HG03457 (cell line): ENCODE results near the gene CDH13.

Experiments used
- ATAC-seq: cut with Tn5 transposase; IDR thresholded peaks from one replicate; pipeline ENCODE4 v1.9.1; 2021; ENCODE audit warnings: moderate number of reproducible peaks; ENCODE audit not compliant: unreplicated experiment

Gene CDH13

DNA sequence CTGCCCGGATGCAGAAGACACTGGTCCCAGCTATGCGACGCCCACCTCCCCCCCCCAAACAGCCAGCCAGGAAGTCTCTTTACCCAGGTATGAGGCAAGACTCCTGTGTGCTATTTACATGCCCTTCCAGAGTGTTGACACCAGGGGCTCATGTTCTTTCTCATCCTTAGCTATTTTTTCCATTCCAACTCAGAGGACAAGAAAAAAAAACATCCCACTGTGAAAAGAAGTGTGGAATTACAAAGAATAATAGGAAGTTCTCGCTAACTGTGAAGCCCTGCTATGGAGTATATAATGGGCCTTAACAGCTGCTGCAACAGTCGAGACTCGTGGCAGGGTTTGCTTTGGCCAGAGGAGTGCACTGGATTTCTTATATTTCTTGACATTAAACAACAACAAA lies 584.9 kb downstream of the CDH13 start:
- ATAC-seq = no peak

DNA sequence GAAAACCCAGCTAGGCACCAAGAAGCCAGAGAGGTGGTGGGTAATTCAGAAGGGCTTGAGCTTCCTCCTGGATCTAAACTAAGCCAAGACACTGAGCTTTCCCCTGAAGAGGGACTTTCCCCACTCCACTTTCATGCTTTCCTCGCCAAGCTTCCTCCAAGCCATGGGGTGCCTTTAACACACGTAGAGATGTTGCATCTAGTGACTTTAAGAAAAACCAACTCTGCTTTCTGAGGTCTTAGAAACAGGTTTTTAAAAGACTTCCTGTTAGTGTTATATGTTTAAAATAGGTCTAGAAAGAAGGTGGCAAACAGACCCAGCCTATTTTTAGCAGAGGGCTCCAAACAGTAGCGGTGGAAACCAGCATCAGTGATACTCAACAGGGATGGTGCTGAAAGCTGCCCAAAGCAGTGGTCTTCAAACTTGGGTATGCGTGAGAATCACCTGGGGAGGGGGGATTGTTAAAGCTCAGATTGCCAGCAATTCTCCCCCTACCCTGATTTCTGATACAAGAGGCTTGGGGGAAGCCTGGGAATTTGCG lies 585.6 kb downstream of the CDH13 start:
- ATAC-seq = no peak

DNA sequence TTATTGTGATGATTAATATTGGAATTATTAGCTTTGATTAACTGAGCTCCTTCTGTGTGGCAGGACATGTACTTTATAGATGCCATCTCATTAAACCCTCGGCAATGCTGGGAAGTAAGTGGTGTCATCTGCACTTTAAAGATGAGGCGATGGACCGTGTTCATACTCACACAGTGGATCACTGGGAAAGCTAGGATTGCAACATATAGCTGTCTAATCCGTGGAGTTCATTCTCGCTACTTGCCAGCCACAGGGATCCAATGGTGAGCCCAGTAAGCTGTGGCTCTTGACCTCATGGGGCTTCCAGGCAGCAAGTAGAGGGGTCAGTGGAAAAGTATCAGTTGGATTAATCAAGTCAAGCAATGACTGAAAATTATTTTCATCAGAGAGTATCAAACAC lies 587.9 kb downstream of the CDH13 start:
- ATAC-seq = no peak

DNA sequence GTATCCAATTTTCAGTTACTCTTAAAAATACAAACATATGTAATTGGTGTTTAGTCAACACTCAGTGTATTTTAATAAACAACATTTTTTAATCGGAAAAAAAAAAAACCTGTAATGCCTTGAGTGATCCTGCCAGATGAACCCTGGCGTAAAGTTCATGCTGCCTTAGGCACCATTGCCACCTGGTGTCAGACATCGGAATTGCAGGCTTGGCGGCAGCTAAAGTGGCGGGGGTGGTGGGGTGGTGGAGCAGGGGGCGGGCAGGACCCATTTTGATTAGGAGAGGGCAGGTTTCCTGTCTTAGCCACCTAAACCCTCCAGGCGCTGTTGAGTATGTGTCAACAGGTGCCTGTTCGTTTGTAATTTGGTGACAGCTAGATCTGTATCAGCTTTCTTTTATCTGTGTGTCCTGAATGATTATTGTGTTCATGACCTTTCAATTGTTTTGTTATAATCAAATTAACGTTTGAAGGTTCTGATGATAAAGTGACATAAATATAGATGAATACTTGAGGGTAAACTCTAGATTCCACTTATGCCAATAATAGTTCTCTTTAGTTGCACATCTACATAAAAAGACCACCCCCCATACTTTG lies 588.7 kb downstream of the CDH13 start:
- ATAC-seq = no peak

- ATAC-seq = no peak
Measured at GRCh38 chr16:83219285-83219684, 592.5 kb downstream of the CDH13 start.

DNA sequence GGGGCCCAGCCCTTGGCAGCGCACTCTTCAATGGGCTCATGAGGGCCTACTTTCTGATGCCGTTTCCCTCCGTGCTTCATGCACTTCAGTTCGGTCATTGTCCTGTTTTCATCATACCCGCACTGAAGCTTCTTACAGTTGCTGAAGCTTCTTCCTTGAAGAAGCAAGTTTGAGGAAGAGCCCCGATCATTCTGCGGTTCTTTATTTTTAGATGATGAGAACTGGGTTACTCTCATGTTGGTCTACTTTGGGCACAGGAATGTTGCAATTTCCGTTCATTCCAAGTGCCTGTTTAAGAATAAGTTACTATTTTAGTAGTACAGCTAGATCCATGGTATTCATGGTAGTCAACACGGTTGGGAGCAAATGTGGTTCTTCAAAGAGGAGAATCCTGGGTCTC lies 593.3 kb downstream of the CDH13 start:
- no peak for ATAC-seq

DNA sequence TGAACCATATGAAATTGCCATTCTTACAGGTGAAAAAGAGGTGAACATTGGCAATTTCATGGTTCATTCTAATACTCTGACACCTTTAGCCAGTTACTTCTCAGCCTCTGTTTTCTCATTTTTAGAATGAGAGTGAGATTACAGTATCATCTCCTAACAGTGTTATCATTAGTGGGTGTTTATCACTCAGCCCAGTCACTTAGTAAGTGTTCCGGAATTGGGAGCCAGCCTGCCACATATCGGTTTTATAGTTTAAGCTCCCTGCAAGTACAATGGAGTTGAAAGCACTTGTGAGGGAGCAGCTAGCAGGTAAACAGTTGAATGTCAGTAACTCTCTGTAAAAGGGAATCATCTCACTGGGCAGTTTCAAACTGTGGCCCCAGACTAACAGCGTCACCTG lies 597.9 kb downstream of the CDH13 start:
- ATAC-seq = no peak

- no peak for ATAC-seq
Measured at GRCh38 chr16:83227336-83227735, 600.6 kb downstream of the CDH13 start.

- ATAC-seq = no peak
Measured at GRCh38 chr16:83231729-83232128, 605.0 kb downstream of the CDH13 start.

DNA sequence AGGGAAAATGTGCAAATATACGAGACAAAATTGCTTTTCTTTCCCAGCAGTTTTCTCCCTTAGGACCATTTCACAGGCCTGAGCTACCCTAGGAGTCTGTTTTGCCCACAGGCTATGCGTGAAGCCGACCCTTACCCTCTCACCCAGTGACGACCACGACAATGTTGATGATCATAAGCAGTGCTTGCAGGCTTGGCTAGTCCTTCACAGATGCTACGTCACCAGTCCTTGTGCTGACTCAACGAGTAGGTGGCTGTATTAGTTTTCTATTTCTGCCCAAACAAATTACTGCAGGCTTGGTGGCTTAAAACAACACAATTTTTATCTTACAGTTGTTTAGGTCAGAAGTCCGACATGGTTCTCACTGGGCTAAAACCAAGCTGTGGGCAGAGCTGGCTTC lies 606.4 kb downstream of the CDH13 start:
- no peak for ATAC-seq

- no peak for ATAC-seq
Measured at GRCh38 chr16:83238949-83239691, 612.4 kb downstream of the CDH13 start.

DNA sequence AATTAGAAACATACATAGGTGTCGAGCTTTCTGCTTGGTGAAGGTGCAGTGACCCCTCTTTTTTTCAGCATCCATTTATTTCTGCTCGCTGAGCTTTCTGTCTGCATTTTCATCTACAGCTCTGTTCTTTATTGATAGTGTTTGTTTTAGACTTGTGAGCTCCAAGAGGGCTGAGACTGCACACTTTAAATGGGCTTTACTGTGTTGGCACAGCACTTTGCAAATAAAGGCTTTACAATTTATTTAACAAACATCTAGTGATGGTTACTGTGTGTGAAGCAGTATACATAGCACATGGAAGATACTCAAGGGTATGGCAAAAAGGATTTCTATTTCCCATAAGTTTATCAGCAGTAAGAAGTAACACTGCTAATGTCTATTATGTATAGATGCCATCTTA lies 617.3 kb downstream of the CDH13 start:
- ATAC-seq = no peak

DNA sequence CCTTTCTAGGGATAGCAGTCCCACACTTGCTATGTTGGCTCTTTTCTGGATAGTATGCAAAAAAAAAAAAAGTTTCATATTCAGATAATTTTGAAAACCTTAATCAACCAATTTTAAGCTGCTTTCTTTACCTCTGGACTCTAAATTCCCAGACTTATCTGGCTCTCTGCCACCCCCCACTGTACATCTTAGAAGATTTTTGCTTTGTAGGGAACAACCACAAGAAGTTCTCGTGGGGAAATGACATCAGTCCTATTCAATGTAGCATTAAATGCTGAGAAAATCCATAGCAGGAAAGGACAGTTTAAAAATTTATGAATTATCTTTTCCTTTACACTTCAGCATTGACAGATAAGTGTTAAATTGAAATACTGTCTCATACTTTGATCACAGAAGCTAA lies 618.3 kb downstream of the CDH13 start:
- ATAC-seq = no peak

DNA sequence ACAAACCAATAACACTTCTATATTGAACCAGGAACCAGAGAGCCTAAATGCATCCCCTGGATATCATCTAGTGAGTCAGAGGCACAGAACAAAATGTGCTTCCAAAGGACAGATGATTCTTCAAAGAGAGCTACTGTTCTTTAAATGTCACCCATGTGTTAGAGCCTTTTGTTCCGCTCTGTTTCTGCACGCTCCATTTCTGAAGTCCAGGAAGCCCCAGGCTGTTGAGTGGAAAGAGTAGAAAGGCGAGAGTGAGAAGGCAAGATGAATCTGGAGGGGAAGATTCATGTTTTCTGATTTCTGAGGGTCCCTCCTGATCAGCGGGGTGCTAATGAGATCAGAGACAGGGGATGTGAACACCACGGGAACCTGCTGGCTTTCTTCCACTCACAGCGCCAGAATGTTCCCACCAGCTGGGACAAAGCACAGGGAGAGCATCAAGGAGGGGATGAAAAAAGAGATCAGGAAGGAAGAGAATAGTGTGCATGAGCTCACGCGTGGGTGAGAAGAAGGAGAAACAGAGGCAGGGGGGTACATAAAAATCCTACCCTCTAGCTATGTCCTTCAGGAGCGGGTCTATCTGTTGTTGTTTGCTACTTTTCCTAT lies 621.1 kb downstream of the CDH13 start:
- no peak for ATAC-seq

- no peak for ATAC-seq
Measured at GRCh38 chr16:83248735-83249463, 622.1 kb downstream of the CDH13 start.

DNA sequence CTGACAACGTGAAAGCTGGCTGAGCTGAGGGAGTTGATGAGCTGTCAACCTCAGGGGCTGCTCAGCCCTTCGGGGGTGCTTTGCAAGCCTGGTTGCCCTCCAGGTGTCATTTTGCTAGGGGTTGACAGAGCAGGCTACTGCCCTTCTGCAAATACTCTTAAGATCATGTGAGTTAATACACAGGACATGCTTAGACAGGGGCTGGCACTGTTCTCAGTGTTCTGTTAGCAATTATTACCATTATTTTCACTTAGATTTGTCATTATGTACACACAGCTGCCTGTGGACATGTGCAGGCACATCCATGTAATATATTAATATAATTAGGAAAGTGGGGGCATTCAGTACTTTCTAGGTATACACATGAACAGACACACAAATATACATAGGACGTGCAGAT lies 626.8 kb downstream of the CDH13 start:
- no peak for ATAC-seq

DNA sequence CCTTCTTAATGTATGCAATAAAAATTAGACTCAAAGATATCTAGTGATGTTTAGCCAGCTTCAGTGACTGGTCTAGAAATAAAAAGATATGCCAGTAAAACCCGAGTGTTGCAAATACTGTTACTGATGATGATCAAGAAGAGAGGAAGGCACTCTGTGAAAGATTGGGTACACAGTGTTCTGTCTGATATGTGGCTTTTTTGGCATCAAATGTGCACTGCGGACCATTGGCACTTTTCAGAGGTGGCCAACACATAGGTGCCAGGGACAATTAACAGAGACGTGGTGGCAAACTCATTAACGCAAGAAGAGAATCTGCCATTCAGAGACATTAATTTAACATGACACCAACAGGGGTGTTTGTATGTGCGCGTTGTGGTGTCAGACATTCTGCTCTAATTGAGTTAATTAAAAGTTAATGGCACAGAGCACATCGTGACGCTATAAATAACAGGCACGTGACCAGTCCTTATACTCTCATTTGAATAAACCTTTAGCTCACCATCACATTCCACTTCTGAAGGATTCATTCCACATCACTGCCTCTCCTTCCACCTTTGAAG lies 631.7 kb downstream of the CDH13 start:
- no peak for ATAC-seq

- ATAC-seq = no peak
Measured at GRCh38 chr16:83266848-83267553, 640.2 kb downstream of the CDH13 start.

DNA sequence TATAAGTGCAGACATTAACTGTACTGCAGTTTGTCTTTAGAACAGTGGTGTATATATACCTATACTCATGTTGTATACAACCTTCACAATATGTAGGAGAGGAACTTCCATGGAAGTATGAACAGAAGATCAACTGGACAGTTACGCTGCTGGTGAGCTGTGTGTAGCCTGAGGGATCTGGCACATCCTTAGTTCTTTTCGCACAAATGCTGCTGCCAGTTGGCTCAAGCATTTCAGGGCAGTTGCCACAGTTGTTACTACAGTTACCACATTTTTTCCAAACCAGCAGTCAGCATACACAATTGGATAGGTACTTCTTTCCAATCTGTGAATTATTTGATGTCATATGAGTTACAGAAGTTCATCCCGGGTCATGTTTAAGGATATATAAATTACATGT lies 641.4 kb downstream of the CDH13 start:
- no peak for ATAC-seq

DNA sequence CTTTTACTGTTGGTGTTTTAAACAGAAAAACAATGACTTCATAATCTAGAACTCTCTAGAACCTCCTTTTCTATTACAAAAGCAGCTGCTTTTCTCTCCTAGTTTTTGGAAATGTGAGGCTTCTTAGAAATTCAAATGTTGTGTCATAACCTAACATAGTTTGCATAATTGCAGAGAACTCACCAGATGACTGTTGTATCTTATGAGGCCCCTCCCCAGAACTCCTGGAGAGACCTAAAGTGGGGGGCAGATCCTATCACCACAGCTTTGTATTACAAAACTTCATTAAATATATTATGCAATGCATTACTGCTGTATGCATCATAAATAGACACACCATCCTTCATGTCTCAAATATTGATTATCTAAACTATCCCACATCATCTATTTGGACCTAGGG lies 642.3 kb downstream of the CDH13 start:
- no peak for ATAC-seq

- ATAC-seq = no peak
Measured at GRCh38 chr16:83269541-83269940, 642.8 kb downstream of the CDH13 start.
